Neural crest cell (in vitro differentiated cells): Measurements from ENCODE around the gene CEMIP2. TPM values are rescaled to one million over a fixed set of nuclear protein-coding genes. Genes with fewer than 3 reads are reported as not detected.
A peak's percentile ranks its signal among the peaks of the same experiment; 100 is the strongest.

ENCODE experiments used
- DNase-seq: peaks from one replicate; pipeline ENCODE4 v3.0.0; 2021; ENCODE audit warnings: low read depth, mixed read lengths, low spot score
- H3K27ac Mint-ChIP-seq: one replicate; pipeline ENCODE4 v1.8.0; 2021; ENCODE audit warnings: mild to moderate bottlenecking, mixed read lengths; ENCODE audit not compliant: unreplicated experiment
- H3K27me3 Mint-ChIP-seq: 2 replicates; pipeline ENCODE4 v1.8.0; 2021; ENCODE audit warnings: low read depth, mild to moderate bottlenecking, mixed read lengths
- H3K36me3 Mint-ChIP-seq: 2 replicates; pipeline ENCODE4 v1.8.0; 2021; ENCODE audit warnings: low read depth, mild to moderate bottlenecking, mixed read lengths
- H3K4me1 Mint-ChIP-seq: 2 replicates; pipeline ENCODE4 v1.8.0; 2021; ENCODE audit warnings: mixed read lengths
- H3K4me3 Mint-ChIP-seq: one replicate; pipeline ENCODE4 v1.8.0; 2021; ENCODE audit warnings: mild to moderate bottlenecking, mixed read lengths
- H3K9me3 Mint-ChIP-seq: 2 replicates; pipeline ENCODE4 v1.8.0; 2021; ENCODE audit warnings: mixed read lengths
- CTCF ChIP-seq: fragments of 200-600 bp; sonication (generic); conservative IDR thresholded peaks from 2 replicates; pipeline ENCODE4 v1.5.0; 2021; ENCODE audit warnings: antibody characterized with exemption, mild to moderate bottlenecking
- total RNA-seq: library from RNA; stranded (reverse); gene quantifications from 2 replicates; pipeline ENCODE4 v1.2.1, GENCODE V29; 2021

The CEMIP2 gene
- total RNA-seq, 1 donor from 2014 or later: 94.4 TPM

GRCh38 chr9:71690689-71691435 is 77.5 kb downstream of the CEMIP2 start:
- H3K9me3 Mint-ChIP-seq: no peaks in the 10 kb centered on the region
- H3K36me3 Mint-ChIP-seq: peaks cover 35% of the 10 kb centered on the region
- no peak overlapping the region for H3K4me3 Mint-ChIP-seq
- DNase-seq: no peak
- no peak overlapping the region for H3K27ac Mint-ChIP-seq
- no peaks in the 10 kb centered on the region for H3K27me3 Mint-ChIP-seq
- TF ChIP-seq CTCF: no peak
- peaks cover 2% of the 10 kb centered on the region for H3K4me1 Mint-ChIP-seq

- H3K4me3 Mint-ChIP-seq: no peak overlapping the region
- no peaks in the 10 kb centered on the region for H3K27me3 Mint-ChIP-seq
- TF ChIP-seq CTCF: no peak
- H3K36me3 Mint-ChIP-seq: peaks cover 37% of the 10 kb centered on the region
- peaks cover 7% of the 10 kb centered on the region for H3K4me1 Mint-ChIP-seq
- no peaks in the 10 kb centered on the region for H3K9me3 Mint-ChIP-seq
- no peak for DNase-seq
- H3K27ac Mint-ChIP-seq: no peak overlapping the region
Measured at GRCh38 chr9:71690063-71690688, 78.1 kb downstream of the CEMIP2 start.

DNA sequence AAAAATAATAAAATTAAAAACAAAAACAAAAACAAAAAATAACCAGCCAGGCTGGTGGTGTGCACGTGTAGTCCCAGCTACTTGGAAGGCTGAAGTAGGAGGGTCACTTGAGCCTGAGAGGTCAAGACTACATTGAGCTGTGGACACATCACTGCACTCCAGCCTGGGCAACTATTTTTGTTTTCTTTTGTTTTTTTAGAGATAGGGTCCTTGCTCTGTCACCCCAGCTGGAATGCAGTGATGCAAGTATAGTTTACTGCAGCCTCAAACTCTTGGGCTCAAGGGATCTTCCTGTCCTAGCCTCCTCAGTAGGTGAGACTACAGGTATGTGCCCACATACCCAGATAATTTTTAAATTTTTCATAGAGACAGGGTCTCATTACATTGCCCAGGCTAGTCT is 80.6 kb downstream of the CEMIP2 start:
- DNase-seq: no peak
- Mint-ChIP-seq H3K4me3 (no peak overlapping the region), H3K4me1 (peaks cover 20% of the 10 kb centered on the region), H3K9me3 (no peaks in the 10 kb centered on the region), H3K36me3 (peaks cover 26% of the 10 kb centered on the region), H3K27ac (no peak overlapping the region), H3K27me3 (no peaks in the 10 kb centered on the region)
- no peak for TF ChIP-seq CTCF

- Mint-ChIP-seq H3K4me3 (peak overlapping the region; percentile 25), H3K9me3 (no peaks in the 10 kb centered on the region), H3K27ac (no peak overlapping the region), H3K27me3 (no peaks in the 10 kb centered on the region), H3K4me1 (peaks cover 20% of the 10 kb centered on the region), H3K36me3 (peaks cover 23% of the 10 kb centered on the region)
- no peak for TF ChIP-seq CTCF
- DNase-seq: no peak
Measured at GRCh38 chr9:71685988-71686387, 82.3 kb downstream of the CEMIP2 start.

- DNase-seq: no peak
- Mint-ChIP-seq H3K4me1 (peaks cover 20% of the 10 kb centered on the region), H3K4me3 (no peak overlapping the region), H3K27me3 (no peaks in the 10 kb centered on the region), H3K27ac (peak overlapping the region; percentile 23), H3K9me3 (no peaks in the 10 kb centered on the region), H3K36me3 (peaks cover 20% of the 10 kb centered on the region)
- no peak for TF ChIP-seq CTCF
Measured at GRCh38 chr9:71685394-71685793, 82.9 kb downstream of the CEMIP2 start.
